Activated CD4-positive, alpha-beta T cell treated with anti-CD3 and anti-CD28 coated beads for 48 hours (primary cell): ENCODE data around the gene RHOG.

Experiments used
- DNase-seq: peaks from one replicate; pipeline ENCODE4 v3.0.0-alpha.2; 2020

Gene RHOG

GRCh38 chr11:3840870-3841425, at the start of gene RHOG:
Gene RHOG, minus strand, starts transcription at chr11:3840959. Its CDS starts 12,821 bp downstream, at chr11:3828138.
- DNase-seq = no peak

GRCh38 chr11:3890014-3890413, 49.3 kb upstream of the RHOG start:
- DNase-seq = no peak

- DNase-seq = no peak
Measured at GRCh38 chr11:3888876-3889275, 48.1 kb upstream of the RHOG start.

- DNase-seq = no peak
Measured at GRCh38 chr11:3886985-3887384, 46.2 kb upstream of the RHOG start.

GRCh38 chr11:3885855-3886254, 45.1 kb upstream of the RHOG start:
- DNase-seq = no peak

- DNase-seq = no peak
Measured at GRCh38 chr11:3882655-3883054, 41.9 kb upstream of the RHOG start.

GRCh38 chr11:3880724-3881123, 40.0 kb upstream of the RHOG start:
- DNase-seq = no peak

- DNase-seq = no peak
Measured at GRCh38 chr11:3879967-3880542, 39.3 kb upstream of the RHOG start.

- DNase-seq = no peak
Measured at GRCh38 chr11:3879216-3879966, 38.6 kb upstream of the RHOG start.

GRCh38 chr11:3878258-3878584, 37.5 kb upstream of the RHOG start:
- no peak for DNase-seq

GRCh38 chr11:3877364-3878257, 36.9 kb upstream of the RHOG start:
- no peak for DNase-seq

- DNase-seq = no peak
Measured at GRCh38 chr11:3876613-3877012, 35.9 kb upstream of the RHOG start.

GRCh38 chr11:3873712-3874349, 33.1 kb upstream of the RHOG start:
- DNase-seq = no peak

GRCh38 chr11:3867209-3868091, 26.7 kb upstream of the RHOG start:
- peak; percentile 49 for DNase-seq

- DNase-seq = no peak
Measured at GRCh38 chr11:3866836-3867208, 26.1 kb upstream of the RHOG start.

GRCh38 chr11:3866206-3866605, 25.4 kb upstream of the RHOG start:
- DNase-seq = no peak

- DNase-seq = no peak
Measured at GRCh38 chr11:3865388-3866193, 24.8 kb upstream of the RHOG start.

- no peak for DNase-seq
Measured at GRCh38 chr11:3861683-3862082, 20.9 kb upstream of the RHOG start.

GRCh38 chr11:3860898-3861393, 20.2 kb upstream of the RHOG start:
- peak; percentile 54 for DNase-seq

- peak; percentile 69 for DNase-seq
Measured at GRCh38 chr11:3860375-3860774, 19.6 kb upstream of the RHOG start.

GRCh38 chr11:3859373-3859881, 18.7 kb upstream of the RHOG start:
- no peak for DNase-seq
